Skeletal muscle tissue (tissue), 4 donors: ENCODE results near the gene GMFB. TPM values are rescaled to one million over a fixed set of nuclear protein-coding genes. Genes with fewer than 3 reads are reported as not detected.
A peak's percentile ranks its signal among the peaks of the same experiment; 100 is the strongest.

Experiments used
- H3K27ac ChIP-seq: one replicate; pipeline ENCODE4 v1.7.0; 2013; ENCODE audit warnings: mild to moderate bottlenecking, low read depth, low read length, inconsistent platforms
- H3K27me3 ChIP-seq, 3 donors: one replicate each; pipeline ENCODE4 v1.7.0; 2013; ENCODE audit warnings: low read length in 3 of 3; ENCODE audit not compliant: control insufficient read depth in 3 of 3, insufficient read depth in 3 of 3
- H3K36me3 ChIP-seq, 3 donors: one replicate each; pipeline ENCODE4 v1.7.0; 2013; ENCODE audit warnings: low read length in 3 of 3; ENCODE audit not compliant: control insufficient read depth in 3 of 3, insufficient read depth in 3 of 3
- H3K4me1 ChIP-seq, 3 donors: one replicate each; pipeline ENCODE4 v1.7.0; 2013; ENCODE audit warnings: low read length in 3 of 3, mild to moderate bottlenecking in 3 of 3; ENCODE audit not compliant: control insufficient read depth in 3 of 3, insufficient read depth in 3 of 3
- H3K4me3 ChIP-seq, 3 donors: one replicate each; pipeline ENCODE4 v1.7.0; 2013; ENCODE audit warnings: low read length in 3 of 3
- H3K9ac ChIP-seq, 3 donors: one replicate each; pipeline ENCODE4 v1.7.0; 2013; ENCODE audit warnings: low read length in 3 of 3, mild to moderate bottlenecking in 3 of 3, moderate library complexity in 2 of 3, low read depth in 1 of 3
- H3K9me3 ChIP-seq, 3 donors: one replicate each; pipeline ENCODE4 v1.7.0; 2013; ENCODE audit warnings: low read length in 3 of 3; ENCODE audit not compliant: control insufficient read depth in 3 of 3
- total RNA-seq: library from RNA; depleted of rRNA; stranded (reverse); fragments of >200 nt; gene quantifications from one replicate; pipeline ENCODE4 v1.2.3, GENCODE V29; 2014
- donor health status: Osteomylitis.

GMFB gene
- total RNA-seq, 1 donor from 2014 or later: 42.8 TPM

DNA sequence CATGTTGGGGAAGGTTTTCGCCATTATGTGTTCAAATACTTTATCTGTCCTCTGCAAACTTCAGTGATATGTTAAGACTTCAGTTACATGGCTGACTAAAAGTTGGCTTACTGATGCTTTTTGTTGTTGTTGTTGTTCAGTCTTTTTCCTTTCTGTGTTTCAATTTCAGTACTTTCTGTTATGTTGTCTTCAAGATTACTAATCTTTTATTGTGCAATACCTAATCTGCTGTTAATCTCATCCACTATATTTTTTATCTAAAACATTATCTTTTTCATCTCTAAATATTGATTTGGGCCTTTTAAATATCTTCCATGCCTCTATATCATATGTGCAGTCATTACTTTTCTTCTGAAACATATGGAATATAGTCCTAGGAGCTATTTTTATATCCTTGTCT is 27.9 kb upstream of the GMFB start:
- peaks cover 7 to 10% (median 8%) of the 10 kb centered on the region in 3 donors for H3K4me1 ChIP-seq
- no peak overlapping the region for H3K27ac ChIP-seq
- no peaks in the 10 kb centered on the region for H3K9me3 ChIP-seq
- H3K36me3 ChIP-seq: no peaks in the 10 kb centered on the region
- no peak overlapping the region for H3K4me3 ChIP-seq
- no peaks in the 10 kb centered on the region for H3K27me3 ChIP-seq
- no peak overlapping the region for H3K9ac ChIP-seq

DNA sequence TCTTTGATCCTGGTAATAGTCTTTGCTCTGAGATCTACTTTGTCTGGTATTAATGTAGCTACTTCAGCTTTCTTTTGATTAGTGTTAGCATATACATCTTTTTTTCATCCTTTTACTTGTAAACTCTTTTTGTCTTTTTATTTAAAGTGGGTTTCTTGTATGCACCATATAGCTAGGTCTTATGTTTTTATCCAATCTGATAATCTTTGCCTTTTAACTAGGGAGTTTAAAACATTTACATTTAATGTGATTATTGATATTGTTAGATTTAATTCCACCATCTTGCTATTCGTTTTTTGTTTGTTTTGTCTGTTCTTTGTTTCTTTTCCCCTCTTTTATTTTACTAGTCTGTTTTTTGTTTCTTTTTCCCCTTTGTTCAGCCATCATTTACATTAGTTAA is 26.9 kb upstream of the GMFB start:
- Histone ChIP-seq H3K36me3 (no peaks in the 10 kb centered on the region), H3K27ac (no peak overlapping the region), H3K9me3 (no peaks in the 10 kb centered on the region), H3K9ac (no peak overlapping the region), H3K4me3 (no peak overlapping the region), H3K4me1 (peaks cover 13 to 19% (median 18%) of the 10 kb centered on the region in 3 donors), H3K27me3 (no peaks in the 10 kb centered on the region)

DNA sequence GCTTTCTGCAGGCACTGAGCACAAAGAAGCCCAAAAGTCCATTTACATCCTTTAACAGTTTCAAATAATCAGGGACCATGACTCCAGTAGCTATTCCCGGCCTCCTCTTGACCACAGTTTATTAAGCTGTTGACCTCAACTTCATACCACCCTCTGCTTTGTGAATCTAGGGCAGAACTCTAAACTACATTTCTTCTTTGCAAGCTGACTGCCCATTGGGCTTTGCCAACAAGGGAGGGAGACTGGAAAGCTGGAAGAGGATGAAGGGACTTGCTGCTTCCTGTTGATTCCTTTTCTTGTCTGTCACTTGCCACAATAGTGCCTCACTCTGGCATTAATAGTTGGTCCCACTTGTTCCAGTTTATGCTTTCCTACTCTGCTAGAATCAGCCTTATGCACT is 23.6 kb upstream of the GMFB start:
- Histone ChIP-seq H3K4me1 (peaks cover 15 to 27% (median 27%) of the 10 kb centered on the region in 3 donors), H3K9me3 (no peaks in the 10 kb centered on the region), H3K9ac (no peak overlapping the region), H3K27ac (peak overlapping the region; percentile 8), H3K27me3 (no peaks in the 10 kb centered on the region), H3K36me3 (no peaks in the 10 kb centered on the region), H3K4me3 (no peak overlapping the region)

DNA sequence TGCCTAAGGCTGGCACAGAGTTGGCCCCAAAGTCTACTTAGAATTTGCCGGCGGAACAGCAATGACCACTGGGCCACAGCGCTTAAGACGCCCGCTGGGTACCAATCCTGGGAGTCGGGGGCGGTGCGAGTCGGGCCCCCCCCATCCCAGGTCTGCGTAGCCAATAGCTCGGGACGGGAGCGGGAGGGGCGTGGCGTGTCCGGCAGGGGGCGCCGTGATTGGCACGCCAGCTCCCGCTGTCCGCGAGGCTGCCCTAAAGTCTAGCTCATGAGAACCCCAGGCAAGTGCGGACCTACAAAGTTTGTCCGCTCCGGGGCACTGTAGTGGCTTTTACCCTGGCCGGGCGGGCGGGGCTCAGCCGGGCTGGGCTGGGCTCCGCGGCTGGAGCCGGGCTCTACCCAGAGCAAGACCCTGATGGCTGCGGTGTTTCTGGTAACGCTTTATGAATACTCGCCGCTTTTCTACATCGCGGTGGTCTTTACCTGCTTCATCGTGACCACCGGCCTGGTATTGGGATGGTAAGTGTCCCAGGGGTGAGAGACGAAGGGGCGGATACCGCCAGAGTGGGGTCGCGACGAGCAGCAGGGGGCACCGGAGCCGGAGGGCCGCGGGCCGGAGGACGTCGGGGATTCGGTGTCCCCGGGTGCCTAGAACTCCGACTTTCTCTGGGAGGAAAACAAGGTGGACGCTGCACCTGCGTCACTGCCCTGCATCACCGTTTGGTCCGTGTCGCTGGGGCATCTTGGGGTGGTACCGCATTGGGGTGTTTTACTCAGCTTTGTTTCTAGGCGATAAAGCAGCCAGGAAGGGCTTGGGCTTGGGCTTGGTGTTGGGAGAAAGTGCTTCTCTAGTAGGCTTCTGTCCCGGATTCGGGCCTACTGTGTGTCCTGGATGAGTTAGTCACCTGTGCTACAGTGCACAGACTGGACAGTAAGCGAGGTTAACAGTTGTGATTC is 21.0 kb upstream of the GMFB start, which contains the start of gene CGRRF1:
Gene CGRRF1 (plus strand): TSS at position 361 of the 956 bp plus-strand sequence. CDS start 54 bp downstream, at position 415.
- H3K27ac ChIP-seq: peak within 1 kb of the TSS; percentile 84
- H3K4me1 ChIP-seq: peaks cover 15 to 27% (median 27%) of the 10 kb centered on the region in 3 donors
- H3K4me3 ChIP-seq: peak within 1 kb of the TSS; percentile 98 to 100 (median 99)
- peak within 1 kb of the TSS; percentile 95 to 98 (median 95) for H3K9ac ChIP-seq
- H3K27me3 ChIP-seq: no peaks in the 10 kb centered on the region
- H3K9me3 ChIP-seq: no peaks in the 10 kb centered on the region
- H3K36me3 ChIP-seq: no peaks in the 10 kb centered on the region

DNA sequence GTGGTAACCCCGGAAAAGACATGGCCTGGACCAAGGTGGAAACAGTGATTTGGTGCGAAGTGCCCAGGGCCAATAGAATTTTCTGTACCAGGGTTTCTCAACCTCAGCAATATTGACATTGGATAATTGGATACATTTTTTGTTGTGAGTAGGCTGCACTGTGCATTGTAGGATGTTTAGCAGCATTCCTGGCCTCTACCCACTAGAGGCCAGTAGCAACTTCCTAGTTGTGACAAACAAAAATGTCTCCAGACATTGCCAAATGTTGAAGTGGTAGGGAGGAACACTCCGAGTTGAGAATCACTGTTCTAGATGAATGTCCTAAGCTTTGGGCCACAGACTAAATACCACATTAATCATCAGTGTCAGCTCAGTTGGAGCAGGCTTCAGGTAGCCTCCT is 14.7 kb upstream of the GMFB start:
- Histone ChIP-seq H3K4me1 (no peaks in the 10 kb centered on the region), H3K9ac (no peak overlapping the region), H3K4me3 (no peak overlapping the region), H3K27me3 (peaks cover 0 to under 1% (median 0%) of the 10 kb centered on the region in 3 donors), H3K36me3 (no peaks in the 10 kb centered on the region), H3K27ac (no peak overlapping the region), H3K9me3 (no peaks in the 10 kb centered on the region)

DNA sequence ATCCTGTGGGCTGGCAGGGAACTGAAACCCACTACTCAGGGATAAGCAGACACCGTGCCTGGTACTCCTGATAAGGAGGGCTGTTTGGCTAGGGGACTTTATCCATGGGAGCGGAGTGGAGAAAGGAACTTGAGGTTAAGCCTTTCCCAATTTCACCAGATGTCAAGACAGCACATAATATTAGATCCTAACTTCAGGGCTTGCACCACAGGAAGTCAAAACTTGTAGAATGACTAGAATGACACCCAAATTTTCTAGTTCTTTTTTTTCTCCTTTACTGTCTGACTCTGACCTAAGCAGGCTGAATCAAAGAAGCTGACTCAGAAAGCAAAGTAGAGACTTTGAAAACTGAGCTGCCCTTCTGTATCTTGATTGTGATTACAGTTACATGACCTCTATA is 13.8 kb upstream of the GMFB start:
- Histone ChIP-seq H3K27me3 (peaks cover 0 to 4% (median 0%) of the 10 kb centered on the region in 3 donors), H3K36me3 (no peaks in the 10 kb centered on the region), H3K4me3 (no peak overlapping the region), H3K9me3 (no peaks in the 10 kb centered on the region), H3K4me1 (no peaks in the 10 kb centered on the region), H3K27ac (no peak overlapping the region), H3K9ac (no peak overlapping the region)

DNA sequence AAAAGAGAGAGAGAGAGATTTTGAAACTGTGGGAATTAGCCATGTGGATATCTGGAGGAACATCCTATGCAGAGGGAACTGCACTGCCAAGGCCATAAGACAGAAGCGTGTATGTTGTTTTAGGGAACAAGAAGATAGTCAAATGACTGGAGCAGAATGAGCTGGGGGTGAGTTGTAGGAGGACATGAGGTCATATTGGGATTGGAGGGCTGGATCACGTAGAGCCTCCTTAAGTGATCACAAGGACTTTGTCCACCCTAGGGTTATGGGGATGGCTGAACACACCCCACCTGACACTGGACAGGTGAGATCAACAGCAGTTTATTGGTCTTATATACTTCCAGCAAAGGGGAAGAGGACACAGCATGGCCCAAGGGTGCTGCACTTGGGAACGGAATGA is 12.7 kb upstream of the GMFB start:
- Histone ChIP-seq H3K9me3 (no peaks in the 10 kb centered on the region), H3K4me3 (no peak overlapping the region), H3K4me1 (no peaks in the 10 kb centered on the region), H3K27me3 (peaks cover 0 to 4% (median 0%) of the 10 kb centered on the region in 3 donors), H3K9ac (no peak overlapping the region), H3K36me3 (no peaks in the 10 kb centered on the region), H3K27ac (no peak overlapping the region)

DNA sequence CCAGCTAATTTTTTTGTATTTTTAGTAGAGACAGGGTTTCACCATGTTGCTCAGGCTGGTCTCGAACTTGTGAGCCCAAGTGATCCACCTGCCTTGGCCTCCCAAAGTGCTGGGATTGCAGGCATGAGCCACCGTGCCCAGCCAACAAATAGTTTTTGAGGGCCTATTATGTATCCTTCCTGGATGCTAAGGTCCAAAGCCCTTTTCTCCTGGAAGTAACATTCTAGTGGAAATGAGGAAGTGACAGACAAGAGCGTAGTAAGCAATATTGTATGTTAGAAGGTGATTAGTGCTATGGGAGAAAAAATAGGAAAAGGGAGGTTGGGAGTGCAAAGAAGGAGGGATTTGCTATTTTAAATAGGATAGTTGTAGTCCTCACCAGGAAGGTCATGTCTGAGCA is 12.0 kb upstream of the GMFB start:
- Histone ChIP-seq H3K27me3 (peaks cover 0 to 4% (median 0%) of the 10 kb centered on the region in 3 donors), H3K9ac (no peak overlapping the region), H3K4me1 (no peaks in the 10 kb centered on the region), H3K4me3 (no peak overlapping the region), H3K36me3 (no peaks in the 10 kb centered on the region), H3K27ac (no peak overlapping the region), H3K9me3 (no peaks in the 10 kb centered on the region)

DNA sequence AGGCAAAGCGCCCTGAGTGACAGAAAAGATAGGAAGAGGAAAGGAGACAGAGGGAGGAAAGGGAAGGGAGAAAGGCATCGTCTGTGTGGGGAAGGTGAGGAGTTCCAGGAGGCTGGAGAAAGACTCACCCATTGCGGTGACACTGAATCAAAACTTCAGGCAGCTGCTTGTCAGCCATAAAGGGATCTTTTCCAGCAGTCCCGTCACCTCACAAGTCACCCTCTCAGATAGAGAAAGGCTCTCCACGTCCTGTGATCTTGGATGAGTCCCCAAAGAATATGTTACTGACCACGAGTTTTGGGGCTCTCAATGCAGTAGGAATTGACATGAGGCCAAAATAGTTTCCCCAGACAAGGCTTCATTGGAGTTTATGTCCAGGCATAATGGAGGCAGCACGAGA is 9.8 kb upstream of the GMFB start:
- Histone ChIP-seq H3K36me3 (no peaks in the 10 kb centered on the region), H3K9me3 (no peaks in the 10 kb centered on the region), H3K9ac (no peak overlapping the region), H3K4me1 (no peaks in the 10 kb centered on the region), H3K27ac (no peak overlapping the region), H3K27me3 (peaks cover 0 to 4% (median 0%) of the 10 kb centered on the region in 3 donors), H3K4me3 (no peak overlapping the region)

DNA sequence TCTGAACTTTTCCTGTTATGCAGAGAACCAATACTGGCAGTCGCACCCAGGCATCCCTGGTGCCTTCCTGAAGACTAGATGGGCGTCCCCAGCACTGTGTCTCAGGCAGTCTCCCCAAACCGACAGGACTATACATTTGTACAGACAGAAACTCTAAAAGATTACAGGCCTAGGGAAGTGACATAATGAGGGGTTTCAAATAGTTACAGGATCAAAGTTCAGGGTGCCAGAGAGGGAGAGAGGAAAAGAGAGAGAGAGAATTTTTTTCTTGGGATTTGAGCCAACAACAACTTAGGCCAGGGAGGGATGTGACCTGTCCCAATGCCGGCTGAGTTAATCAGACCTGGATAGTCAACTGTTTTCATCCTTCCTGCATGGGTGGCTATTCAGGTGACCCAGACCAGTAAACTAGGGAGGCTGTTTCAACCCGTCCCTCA is 9.3 kb upstream of the GMFB start:
- no peak overlapping the region for H3K9ac ChIP-seq
- H3K27ac ChIP-seq: no peak overlapping the region
- H3K27me3 ChIP-seq: peaks cover 0 to 4% (median 0%) of the 10 kb centered on the region in 3 donors
- H3K4me3 ChIP-seq: no peak overlapping the region
- H3K36me3 ChIP-seq: no peaks in the 10 kb centered on the region
- H3K9me3 ChIP-seq: no peaks in the 10 kb centered on the region
- no peaks in the 10 kb centered on the region for H3K4me1 ChIP-seq
